GM23338 (cell line): Measurements from ENCODE around the gene INO80. TPM values are rescaled to one million over a fixed set of nuclear protein-coding genes. Genes with fewer than 3 reads are reported as not detected.

ENCODE experiments used
- ATAC-seq: fragments of 200-7000 bp; cut with Tn5 transposase; 3 replicates; pipeline ENCODE4 v1.9.1; 2020
- DNase-seq: peaks from one replicate; pipeline ENCODE4 v3.0.0-alpha.2; 2015; ENCODE audit warnings: low spot score
- H2AFZ ChIP-seq: fragments of 200-600 bp; sonication (generic); 2 replicates; pipeline ENCODE4 v1.8.0; 2016; ENCODE audit warnings: antibody characterized with exemption, mild to moderate bottlenecking, moderate library complexity
- H3F3A ChIP-seq: fragments of 200-600 bp; sonication (generic); replicated peaks from 2 replicates; pipeline ENCODE4 v1.8.0; 2017; ENCODE audit warnings: antibody characterized with exemption, mixed run types, low read depth
- H3K27ac ChIP-seq: fragments of 200-600 bp; sonication (generic); 2 replicates; pipeline ENCODE4 v1.6.1; 2016; ENCODE audit warnings: low read depth
- H3K27me3 ChIP-seq: fragments of 200-600 bp; sonication (generic); 2 replicates; pipeline ENCODE4 v1.8.0; 2016; ENCODE audit warnings: mild to moderate bottlenecking, mixed run types, moderate library complexity; ENCODE audit not compliant: insufficient read depth
- H3K36me3 ChIP-seq: fragments of 200-600 bp; sonication (generic); 2 replicates; pipeline ENCODE4 v1.8.0; 2016; ENCODE audit warnings: mild to moderate bottlenecking; ENCODE audit not compliant: insufficient read depth
- H3K4me1 ChIP-seq: fragments of 200-600 bp; sonication (generic); 2 replicates; pipeline ENCODE4 v1.8.0; 2016; ENCODE audit warnings: mild to moderate bottlenecking, moderate library complexity; ENCODE audit not compliant: insufficient read depth
- H3K4me2 ChIP-seq: fragments of 200-600 bp; sonication (generic); 2 replicates; pipeline ENCODE4 v1.7.1; 2017; ENCODE audit warnings: mixed run types
- H3K4me3 ChIP-seq: fragments of 200-600 bp; sonication (generic); 2 replicates; pipeline ENCODE4 v1.6.1; 2016; ENCODE audit warnings: mixed run types
- H3K79me2 ChIP-seq: fragments of 200-600 bp; sonication (generic); replicated peaks from 2 replicates; pipeline ENCODE4 v1.8.0; 2017; ENCODE audit warnings: mild to moderate bottlenecking; ENCODE audit not compliant: insufficient read depth
- H3K9me2 ChIP-seq: fragments of 200-600 bp; sonication (generic); 2 replicates; pipeline ENCODE4 v1.8.0; 2017; ENCODE audit not compliant: insufficient read depth
- H4K20me1 ChIP-seq: fragments of 200-600 bp; sonication (generic); replicated peaks from 2 replicates; pipeline ENCODE4 v1.8.0; 2017; ENCODE audit warnings: mild to moderate bottlenecking; ENCODE audit not compliant: insufficient read depth
- H3K27ac Mint-ChIP-seq: 2 replicates; pipeline ENCODE4 v1.8.0; 2020; ENCODE audit warnings: inconsistent platforms, mild to moderate bottlenecking, moderate library complexity, mixed read lengths
- H3K27me3 Mint-ChIP-seq: 3 replicates; pipeline ENCODE4 v1.8.0; 2022; ENCODE audit warnings: low read depth, mild to moderate bottlenecking, moderate library complexity, mixed read lengths, inconsistent platforms; ENCODE audit not compliant: insufficient read depth, poor library complexity
- H3K36me3 Mint-ChIP-seq: 3 replicates; pipeline ENCODE4 v1.8.0; 2021; ENCODE audit warnings: low read depth, mild to moderate bottlenecking, inconsistent platforms, moderate library complexity, mixed read lengths
- H3K4me1 Mint-ChIP-seq: 3 replicates; pipeline ENCODE4 v1.8.0; 2020; ENCODE audit warnings: mild to moderate bottlenecking, inconsistent platforms, mixed read lengths
- H3K4me3 Mint-ChIP-seq: 3 replicates; pipeline ENCODE4 v1.8.0; 2021; ENCODE audit warnings: moderate library complexity, mild to moderate bottlenecking, inconsistent platforms, mixed read lengths
- H3K9me3 Mint-ChIP-seq: 3 replicates; pipeline ENCODE4 v1.8.0; 2020; ENCODE audit warnings: moderate library complexity, mild to moderate bottlenecking, inconsistent platforms, mixed read lengths
- CREB1 ChIP-seq: fragments of 250-450 bp; sonication (Bioruptor Pico); IDR thresholded peaks from 2 replicates; pipeline ENCODE4 v1.5.0; 2020; ENCODE audit warnings: low read depth, mild to moderate bottlenecking, moderate library complexity
- CTCF ChIP-seq, 2 experiments: fragments of 200-600 bp in 1 of 2; sonication (generic) in 1 of 2; conservative IDR thresholded peaks; 2 replicates each; pipeline versions ENCODE4 v1.5.1 to v1.6.1; 2016 to 2017; ENCODE audit warnings: antibody characterized with exemption in 2 of 2, low read depth in 2 of 2, mild to moderate bottlenecking in 2 of 2, moderate library complexity in 1 of 2
- ETS1 ChIP-seq: IDR thresholded peaks from 2 replicates; pipeline ENCODE4 v1.6.1; 2016; ENCODE audit warnings: antibody characterized with exemption
- EZH2 ChIP-seq: fragments of 200-600 bp; sonication (generic); IDR thresholded peaks from one replicate; pipeline ENCODE4 v1.8.0; 2017; ENCODE audit warnings: antibody characterized with exemption, mild to moderate bottlenecking, low read depth; ENCODE audit not compliant: unreplicated experiment
- EZH2phosphoT487 ChIP-seq: fragments of 200-600 bp; sonication (generic); IDR thresholded peaks from one replicate; pipeline ENCODE4 v1.8.1; 2018; ENCODE audit warnings: antibody characterized with exemption; ENCODE audit not compliant: unreplicated experiment
- JUNB ChIP-seq: IDR thresholded peaks from one replicate; pipeline ENCODE4 v1.6.1; 2016; ENCODE audit warnings: antibody characterized with exemption; ENCODE audit not compliant: unreplicated experiment
- NANOG ChIP-seq: IDR thresholded peaks from 2 replicates; pipeline ENCODE4 v1.6.1; 2016; ENCODE audit warnings: antibody characterized with exemption, borderline replicate concordance
- POLR2AphosphoS5 ChIP-seq: IDR thresholded peaks from 2 replicates; pipeline ENCODE4 v1.6.1; 2016; ENCODE audit warnings: antibody characterized with exemption, low read depth
- REST ChIP-seq: IDR thresholded peaks from one replicate; pipeline ENCODE4 v1.6.1; 2018; ENCODE audit warnings: antibody characterized with exemption; ENCODE audit not compliant: unreplicated experiment
- STAT1 ChIP-seq: IDR thresholded peaks from one replicate; pipeline ENCODE4 v1.6.1; 2016; ENCODE audit warnings: antibody characterized with exemption; ENCODE audit not compliant: unreplicated experiment
- ZNF114 ChIP-seq: fragments of 250-450 bp; sonication (Bioruptor Pico); IDR thresholded peaks from 2 replicates; pipeline ENCODE4 v1.5.0; 2020; ENCODE audit warnings: mild to moderate bottlenecking, moderate library complexity
- ZNF331 ChIP-seq: fragments of 250-450 bp; sonication (Bioruptor Pico); IDR thresholded peaks from 2 replicates; pipeline ENCODE4 v1.5.0; 2020; ENCODE audit warnings: low read depth, mild to moderate bottlenecking, moderate library complexity
- ZNF462 ChIP-seq: fragments of 250-450 bp; sonication (Bioruptor Pico); IDR thresholded peaks from 2 replicates; pipeline ENCODE4 v1.5.0; 2020; ENCODE audit warnings: mild to moderate bottlenecking, moderate library complexity
- polyA plus RNA-seq: library from polyadenylated mRNA; unstranded; fragments of >200 nt; fragmentation: Nextera tagmentation; extraction: Ambion mirVana; gene quantifications from 2 replicates; pipeline ENCODE4 v1.2.1, GENCODE V29; 2016
- total RNA-seq: library from RNA; depleted of rRNA; stranded (reverse); fragments of >200 nt; shearing (Covaris generic); gene quantifications from 2 replicates; pipeline ENCODE4 v1.2.3, GENCODE V29; 2014

INO80 gene
- total and polyA plus RNA-seq, 2 experiments from 2014 or later: 6.5 to 24.9 TPM

- H3K4me3 ChIP-seq: no peak overlapping the region
- DNase-seq (no peak), ATAC-seq (no peak)
- no peak for TF ChIP-seq EZH2
- TF ChIP-seq STAT1: no peak
- no peak for TF ChIP-seq ETS1
- TF ChIP-seq POLR2AphosphoS5: no peak
- TF ChIP-seq ZNF114: no peak
- no peak for TF ChIP-seq CTCF (conservative IDR thresholded peaks at IDR 0.05; ENCODE audit: low read depth in 2 of 2)
- no peak for TF ChIP-seq JUNB
- TF ChIP-seq ZNF331 (CRISPR knock-in tag): no peak
- TF ChIP-seq CREB1 (CRISPR knock-in tag): no peak
- no peak for TF ChIP-seq EZH2phosphoT487
- no peak for TF ChIP-seq ZNF462 (CRISPR knock-in tag)
- TF ChIP-seq NANOG: no peak
- TF ChIP-seq REST: no peak
- no peaks in the 10 kb centered on the region for H3K79me2 ChIP-seq
- H4K20me1 ChIP-seq: no peaks in the 10 kb centered on the region
- Mint-ChIP-seq H3K27ac (no peak overlapping the region), H3K27me3 (peaks cover 1% of the 10 kb centered on the region), H3K36me3 (no peaks in the 10 kb centered on the region), H3K4me3 (no peak overlapping the region), H3K9me3 (peaks cover 5% of the 10 kb centered on the region; the same call in 1 of the 3 replicates), H3K4me1 (no peaks in the 10 kb centered on the region)
- H3K27me3 ChIP-seq: no peaks in the 10 kb centered on the region
- H3K4me2 ChIP-seq: no peak overlapping the region
- H3F3A ChIP-seq: no peaks in the 10 kb centered on the region
- H3K4me1 ChIP-seq: no peaks in the 10 kb centered on the region
- no peaks in the 10 kb centered on the region for H3K9me2 ChIP-seq
- H3K27ac ChIP-seq: no peak overlapping the region
- no peak overlapping the region for H2AFZ ChIP-seq
- no peaks in the 10 kb centered on the region for H3K36me3 ChIP-seq
Measured at GRCh38 chr15:41153733-41154132, 37.7 kb upstream of the INO80 start.
